Skeletal muscle satellite cell (primary cell): Measurements from ENCODE around the gene ZNF579.
"Not testable (repeated sequence)": the region's sequence is repeated elsewhere in the genome, so short reads cannot be mapped to it uniquely, and the experiment has no call there.

Experiments
- H3K27me3 ChIP-seq: 2 replicates; pipeline ENCODE4 v1.7.0; 2013; ENCODE audit warnings: low read length; ENCODE audit not compliant: control insufficient read depth, insufficient read depth
- H3K36me3 ChIP-seq: 2 replicates; pipeline ENCODE4 v1.7.0; 2013; ENCODE audit warnings: mild to moderate bottlenecking, control low read depth, low read length; ENCODE audit not compliant: insufficient read depth
- H3K4me1 ChIP-seq: 2 replicates; pipeline ENCODE4 v1.7.0; 2013; ENCODE audit warnings: low read length; ENCODE audit not compliant: control insufficient read depth, insufficient read depth
- H3K4me2 ChIP-seq: 2 replicates; pipeline ENCODE4 v1.7.0; 2013; ENCODE audit warnings: mild to moderate bottlenecking, low read length
- H3K4me3 ChIP-seq: 2 replicates; pipeline ENCODE4 v1.7.0; 2013; ENCODE audit warnings: low read length
- H3K9ac ChIP-seq: 2 replicates; pipeline ENCODE4 v1.7.0; 2013; ENCODE audit warnings: mild to moderate bottlenecking, low read depth, low read length, moderate library complexity
- H3K9me3 ChIP-seq: replicated peaks from 2 replicates; pipeline ENCODE4 v1.7.0; 2013; ENCODE audit warnings: mild to moderate bottlenecking, control low read depth, low read length

ZNF579 gene

DNA sequence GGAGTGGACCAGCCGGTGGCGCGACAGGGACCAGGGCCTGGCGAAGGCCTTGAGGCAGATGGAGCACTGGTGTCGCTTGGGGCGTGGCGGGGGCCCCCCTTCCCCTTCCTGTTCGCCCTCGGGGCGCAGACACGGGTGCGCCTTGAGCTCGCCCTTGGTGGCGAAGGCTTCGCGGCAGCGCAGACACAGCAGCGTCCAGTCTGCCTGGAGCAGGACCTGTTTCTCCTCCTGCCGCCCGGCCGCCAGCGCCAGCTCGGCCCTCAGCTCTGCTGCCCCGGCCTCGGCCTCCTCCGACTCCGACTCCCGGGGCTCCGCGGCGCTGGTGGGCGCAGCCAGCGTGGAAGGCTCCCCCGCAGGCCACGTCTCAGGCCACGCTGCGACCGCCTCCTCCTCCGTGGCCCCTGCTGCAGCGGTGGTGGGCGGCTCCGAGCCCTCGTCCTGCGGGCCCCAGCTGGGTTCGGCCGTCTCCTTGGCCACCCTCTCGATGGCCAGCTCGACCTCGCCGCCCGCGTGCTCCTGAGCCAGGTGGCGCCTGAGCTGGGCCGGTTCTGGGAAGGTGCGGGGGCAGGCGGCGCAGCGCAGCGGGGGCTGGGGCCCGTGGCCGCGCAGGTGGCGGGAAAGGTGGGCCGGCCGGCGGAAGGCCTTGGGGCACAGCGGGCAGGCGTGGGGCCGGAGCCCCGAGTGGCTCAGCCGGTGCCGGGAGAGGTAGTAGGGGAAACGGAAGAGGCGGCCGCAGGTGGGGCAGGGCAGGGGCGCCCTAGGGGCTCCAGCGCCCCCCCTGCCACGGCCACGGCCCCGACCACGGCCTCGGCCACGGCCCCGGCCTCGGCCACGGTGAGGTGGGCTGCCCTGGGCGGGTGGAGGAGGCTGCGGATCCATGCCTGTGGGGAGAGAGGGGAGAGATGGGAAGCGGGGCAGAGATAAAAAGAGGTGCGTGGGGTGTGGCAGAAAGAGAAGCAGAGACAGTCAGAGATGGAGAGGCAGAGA, 1.6 kb downstream of the ZNF579 start:
- H3K4me1 ChIP-seq, result peaks cover 10% of the 10 kb centered on the region
- peak overlapping the region; percentile 99 for H3K4me2 ChIP-seq
- no peaks in the 10 kb centered on the region for H3K9me3 ChIP-seq
- H3K9ac ChIP-seq, result peak overlapping the region; percentile 96
- H3K4me3 ChIP-seq, result peak overlapping the region; percentile 97
- peaks cover 17% of the 10 kb centered on the region for H3K36me3 ChIP-seq
- no peaks in the 10 kb centered on the region for H3K27me3 ChIP-seq

DNA sequence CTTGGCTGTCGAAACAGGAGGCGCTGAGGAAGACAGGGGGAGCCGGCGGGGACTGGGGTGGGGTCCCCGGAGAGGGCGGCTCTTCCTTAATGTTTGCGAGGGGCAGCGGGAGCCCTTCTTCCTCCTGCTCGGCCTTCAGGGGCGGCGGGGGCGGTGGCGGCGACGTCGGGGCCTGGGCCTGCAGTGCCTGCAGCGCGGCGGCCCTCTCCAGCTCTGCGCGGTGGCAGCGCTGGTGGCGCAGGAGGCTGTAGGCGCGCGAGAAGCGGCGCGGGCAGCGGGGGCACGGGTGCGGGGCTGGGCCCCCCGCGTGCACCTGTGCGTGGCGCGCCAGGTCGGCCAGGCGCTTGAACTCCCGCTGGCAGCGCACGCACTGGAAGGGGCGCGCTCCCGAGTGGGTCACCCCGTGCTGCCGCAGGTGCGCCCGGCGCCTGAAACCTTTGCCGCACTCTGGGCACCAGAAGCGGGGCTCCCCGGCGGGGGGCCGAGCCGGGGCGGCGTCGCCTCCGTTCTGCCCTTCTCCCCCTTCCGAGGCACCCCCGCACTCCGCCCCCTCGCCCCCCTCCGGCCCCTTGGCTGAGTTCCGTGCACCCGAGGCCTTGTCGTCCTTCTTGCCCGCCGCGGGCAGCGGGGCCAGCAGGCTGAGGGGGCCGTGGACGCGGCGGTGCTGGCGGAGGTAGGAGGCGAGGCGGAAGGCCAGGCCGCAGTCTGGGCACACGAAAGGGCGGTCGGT, 2.5 kb downstream of the ZNF579 start:
- H3K27me3 ChIP-seq, result no peaks in the 10 kb centered on the region
- H3K36me3 ChIP-seq, result peaks cover 17% of the 10 kb centered on the region
- H3K9ac ChIP-seq, result no peak overlapping the region

DNA sequence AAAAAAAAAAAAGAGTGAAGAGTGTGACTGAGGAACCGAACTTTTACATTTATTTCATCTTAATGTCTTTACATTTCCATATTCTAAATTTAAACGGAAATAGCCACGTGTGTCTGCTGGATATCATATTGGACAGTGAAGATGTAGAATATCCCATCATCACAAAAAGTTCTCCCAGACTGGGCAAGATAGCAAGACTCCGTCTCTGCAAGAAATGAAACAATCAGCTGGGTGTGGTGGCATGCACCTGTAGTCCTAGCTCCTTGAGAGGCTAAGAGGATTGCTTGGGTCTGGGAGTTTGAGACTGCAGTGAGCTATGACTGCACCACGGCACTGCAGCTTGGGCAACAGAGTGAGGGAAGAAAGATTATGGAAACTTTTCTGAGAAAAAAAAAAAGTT, 3.9 kb downstream of the ZNF579 start:
- H3K27me3 ChIP-seq, result no peaks in the 10 kb centered on the region
- no peaks in the 10 kb centered on the region for H3K9me3 ChIP-seq
- H3K36me3 ChIP-seq, result peaks cover 17% of the 10 kb centered on the region
- no peak overlapping the region for H3K4me3 ChIP-seq
- H3K4me1 ChIP-seq, result peaks cover 10% of the 10 kb centered on the region
- no peak overlapping the region for H3K4me2 ChIP-seq
- no peak overlapping the region for H3K9ac ChIP-seq

More for the DNA sequence above, 2.5 kb downstream of the ZNF579 start:
- Histone ChIP-seq H3K9me3 (no peaks in the 10 kb centered on the region), H3K4me3 (no peak overlapping the region), H3K4me2 (no peak overlapping the region), H3K4me1 (peaks cover 10% of the 10 kb centered on the region)

DNA sequence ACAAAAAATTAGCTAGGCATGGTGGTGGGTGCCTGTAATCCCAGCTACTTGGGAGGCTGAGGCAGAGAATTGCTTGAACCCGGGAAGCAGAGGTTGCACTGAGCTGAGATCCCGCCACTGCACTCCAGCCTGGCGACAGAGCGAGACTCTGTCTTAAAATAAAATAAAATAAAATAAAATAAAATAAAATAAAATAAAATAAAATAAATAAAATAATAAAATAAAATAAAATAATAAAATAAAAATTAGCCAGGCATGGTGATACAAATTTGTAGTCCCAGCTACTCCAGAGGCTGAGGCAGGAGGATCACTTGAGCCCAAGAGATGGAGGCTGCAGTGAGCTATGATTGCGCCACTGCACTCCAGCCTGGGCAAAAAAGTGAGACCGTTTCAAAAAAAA, 6.7 kb downstream of the ZNF579 start:
- H3K9ac ChIP-seq, H3K4me1 ChIP-seq, H3K27me3 ChIP-seq, H3K9me3 ChIP-seq, H3K4me3 ChIP-seq, H3K4me2 ChIP-seq: not testable (repeated sequence)
- H3K36me3 ChIP-seq, result peaks cover 17% of the 10 kb centered on the region

DNA sequence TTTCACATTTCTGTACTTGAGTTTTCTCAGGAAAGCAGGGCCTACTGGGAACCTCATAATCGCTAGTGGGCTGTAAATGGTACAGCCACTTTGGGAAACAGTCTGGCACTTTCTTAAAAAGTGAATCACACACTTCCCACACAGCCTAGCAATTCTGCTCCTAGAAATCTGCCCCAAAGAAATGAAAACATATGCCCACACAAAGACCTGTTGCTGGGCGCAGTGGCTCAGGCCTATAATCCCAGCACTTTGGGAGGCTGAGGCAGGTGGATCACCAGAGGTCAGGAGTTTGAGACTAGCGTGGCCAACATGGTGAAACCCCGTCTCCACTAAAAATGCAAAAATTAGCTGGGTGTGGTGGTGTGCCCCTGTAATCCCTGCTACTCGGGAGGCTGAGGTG, 11.2 kb downstream of the ZNF579 start:
- H3K4me2 ChIP-seq, H3K36me3 ChIP-seq, H3K4me3 ChIP-seq, H3K4me1 ChIP-seq, H3K9ac ChIP-seq, H3K27me3 ChIP-seq, H3K9me3 ChIP-seq: not testable (repeated sequence)

DNA sequence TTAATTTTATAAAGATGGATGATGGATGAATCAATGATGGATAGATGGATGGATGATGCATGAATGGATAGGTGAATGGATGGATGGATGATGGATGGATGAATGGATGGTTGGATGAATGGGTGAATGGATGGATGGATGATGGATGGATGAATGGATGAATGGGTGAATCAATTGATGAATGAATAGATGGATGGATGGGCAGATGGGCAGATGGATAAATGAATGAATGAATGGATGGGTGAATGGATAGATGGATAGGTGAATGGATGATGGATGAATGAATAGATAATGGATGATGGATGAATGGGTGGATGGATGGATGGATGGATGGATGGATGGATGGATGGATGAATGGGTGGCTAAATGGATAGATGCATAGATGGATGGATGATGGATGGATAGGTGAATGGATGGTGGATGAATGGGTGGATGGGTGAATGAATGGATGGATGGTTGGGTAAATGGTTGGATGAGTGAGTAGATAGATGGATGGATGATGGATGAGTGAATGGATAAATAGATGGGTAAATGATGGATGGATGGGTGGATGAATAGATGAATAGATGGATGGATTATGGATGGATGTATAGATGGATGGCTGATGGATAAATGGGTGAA, 12.8 kb downstream of the ZNF579 start:
- H3K9ac ChIP-seq, result no peak overlapping the region
- no peaks in the 10 kb centered on the region for H3K4me1 ChIP-seq
- peaks cover 7% of the 10 kb centered on the region for H3K27me3 ChIP-seq
- no peak overlapping the region for H3K4me2 ChIP-seq
- no peaks in the 10 kb centered on the region for H3K36me3 ChIP-seq
- no peaks in the 10 kb centered on the region for H3K9me3 ChIP-seq
- no peak overlapping the region for H3K4me3 ChIP-seq

DNA sequence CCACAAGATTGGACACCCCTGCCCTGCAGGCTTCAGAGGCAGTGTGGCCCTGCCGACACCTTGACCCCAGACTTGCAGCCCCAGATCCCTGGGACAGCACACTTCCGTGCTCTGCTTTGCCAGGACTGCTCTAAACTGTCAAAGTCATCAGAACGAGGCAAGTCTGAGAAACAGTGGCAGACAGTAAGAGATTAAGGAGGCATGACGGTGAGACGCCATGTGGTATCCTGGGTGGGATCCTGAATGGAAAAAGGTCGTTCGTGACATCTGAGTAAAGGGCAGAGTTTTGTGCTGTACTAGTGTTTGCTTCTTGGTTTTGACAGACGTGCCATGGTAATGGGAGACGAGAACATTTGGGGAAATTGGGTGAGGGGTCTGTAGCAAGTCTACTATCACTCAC, 13.8 kb downstream of the ZNF579 start:
- Histone ChIP-seq H3K27me3 (peaks cover 7% of the 10 kb centered on the region), H3K4me3 (no peak overlapping the region), H3K9me3 (no peaks in the 10 kb centered on the region), H3K4me1 (no peaks in the 10 kb centered on the region), H3K9ac (no peak overlapping the region), H3K36me3 (no peaks in the 10 kb centered on the region), H3K4me2 (no peak overlapping the region)

DNA sequence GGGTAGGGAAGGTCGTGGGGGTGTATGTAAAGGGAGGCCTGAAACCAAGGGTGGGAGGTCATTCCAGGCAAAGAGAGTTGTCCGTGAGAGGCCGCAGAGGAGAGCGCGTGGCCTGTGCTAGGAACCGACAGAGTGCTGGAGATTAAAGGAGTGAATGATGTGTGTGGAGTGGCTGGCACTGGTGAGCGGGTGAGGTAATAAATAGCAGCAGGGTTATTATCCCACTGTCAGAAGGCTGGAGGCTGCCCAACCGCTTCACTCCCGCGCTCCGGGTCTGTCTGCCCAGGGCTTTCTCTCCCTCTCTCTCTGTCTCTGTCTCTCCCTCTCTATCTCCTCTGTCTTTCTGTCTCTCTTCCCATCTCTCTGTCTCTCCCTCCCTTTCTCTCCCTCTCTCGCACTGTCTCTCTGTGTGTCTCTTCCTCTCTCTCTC, 17.4 kb downstream of the ZNF579 start:
- peaks cover 7% of the 10 kb centered on the region for H3K27me3 ChIP-seq
- no peaks in the 10 kb centered on the region for H3K9me3 ChIP-seq
- no peak overlapping the region for H3K9ac ChIP-seq
- H3K36me3 ChIP-seq, result no peaks in the 10 kb centered on the region
- H3K4me2 ChIP-seq, result no peak overlapping the region
- H3K4me1 ChIP-seq, result no peaks in the 10 kb centered on the region
- no peak overlapping the region for H3K4me3 ChIP-seq

DNA sequence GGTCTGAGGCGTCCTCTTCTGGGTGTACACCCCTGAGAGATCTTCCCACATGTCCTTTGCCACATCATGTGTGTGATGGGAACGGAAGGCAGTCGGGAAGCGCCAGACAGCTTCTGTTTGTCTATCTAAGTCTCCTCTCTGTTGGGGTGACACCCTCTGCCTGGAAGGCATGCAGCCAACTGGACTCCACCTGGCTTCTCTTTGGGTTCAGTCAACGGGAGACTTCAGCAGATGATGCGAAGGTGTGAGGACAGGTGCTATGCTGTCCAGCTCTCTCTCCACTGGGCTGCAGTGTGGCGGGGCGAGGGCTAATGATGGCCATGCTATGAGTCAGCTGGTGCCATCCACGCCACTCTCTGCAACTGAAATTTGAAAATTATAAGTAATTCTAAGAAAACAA, 21.0 kb downstream of the ZNF579 start:
- Histone ChIP-seq H3K4me3 (no peak overlapping the region), H3K9me3 (no peaks in the 10 kb centered on the region), H3K9ac (no peak overlapping the region), H3K4me1 (no peaks in the 10 kb centered on the region), H3K36me3 (no peaks in the 10 kb centered on the region), H3K27me3 (peaks cover 3% of the 10 kb centered on the region), H3K4me2 (no peak overlapping the region)

DNA sequence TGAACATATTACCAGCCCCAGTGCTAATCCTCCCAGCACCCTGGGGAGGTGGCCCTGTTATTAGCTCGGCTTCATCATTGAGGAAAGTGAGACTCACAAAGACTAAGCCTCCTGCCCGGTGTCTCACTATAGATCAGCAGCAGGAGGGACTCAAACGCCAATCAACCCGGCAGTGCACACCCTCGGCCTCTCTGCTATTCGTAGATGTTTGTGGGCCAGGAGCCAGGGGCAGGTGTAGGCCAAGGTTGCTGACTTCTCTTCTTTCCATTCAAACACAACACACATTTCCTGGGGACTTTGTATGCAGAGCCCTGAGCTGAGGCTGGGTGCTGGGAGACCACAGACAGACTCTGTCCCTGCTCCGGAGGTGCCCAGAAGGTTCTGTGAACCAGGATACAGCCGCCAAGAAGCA, 25.9 kb downstream of the ZNF579 start:
- Histone ChIP-seq H3K4me2 (no peak overlapping the region), H3K9ac (no peak overlapping the region), H3K27me3 (no peaks in the 10 kb centered on the region), H3K9me3 (no peaks in the 10 kb centered on the region), H3K4me1 (peaks cover 29% of the 10 kb centered on the region), H3K36me3 (no peaks in the 10 kb centered on the region), H3K4me3 (no peak overlapping the region)

DNA sequence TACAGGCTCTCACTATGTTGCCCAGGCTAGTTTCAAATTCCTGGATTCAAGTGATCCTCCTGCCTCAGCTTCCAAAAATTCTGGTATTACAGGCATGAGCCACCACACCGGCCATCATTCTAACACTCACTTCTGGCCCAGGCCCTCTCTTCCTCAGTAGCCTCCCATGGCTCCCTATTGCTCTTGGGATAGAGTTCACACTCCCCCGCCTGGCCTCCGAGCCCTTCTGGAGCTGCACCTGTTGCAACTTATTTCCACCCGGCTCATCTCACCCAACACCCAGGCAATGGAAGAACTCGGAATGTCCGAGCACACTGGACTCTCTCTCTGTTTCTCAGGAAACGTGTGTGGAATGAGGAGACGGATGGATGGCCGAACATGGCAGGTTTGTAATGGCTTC, 26.3 kb downstream of the ZNF579 start:
- no peaks in the 10 kb centered on the region for H3K27me3 ChIP-seq

More for the DNA sequence above, 26.3 kb downstream of the ZNF579 start:
- Histone ChIP-seq H3K9me3 (no peaks in the 10 kb centered on the region), H3K36me3 (no peaks in the 10 kb centered on the region), H3K4me2 (no peak overlapping the region), H3K9ac (no peak overlapping the region), H3K4me3 (no peak overlapping the region), H3K4me1 (peaks cover 32% of the 10 kb centered on the region)
